Mucosa of descending colon (tissue), 3 donors: ENCODE results near the gene MLLT1. TPM values are rescaled to one million over a fixed set of nuclear protein-coding genes. Genes with fewer than 3 reads are reported as not detected.
"Not testable (repeated sequence)": the region's sequence is repeated elsewhere in the genome, so short reads cannot be mapped to it uniquely, and the experiment has no call there.

ENCODE experiments used
- ATAC-seq: fragments of 200-7000 bp; cut with Tn5 transposase; one replicate; pipeline ENCODE4 v1.9.1; 2020; ENCODE audit warnings: mild to moderate bottlenecking, moderate library complexity
- DNase-seq, 3 donors: peaks; one replicate each; pipeline ENCODE4 v3.0.0-alpha.2; 2020
- H3K36me3 ChIP-seq: fragments of 200-600 bp; one replicate; pipeline ENCODE4 v1.8.0; 2021; ENCODE audit warnings: low read depth, mild to moderate bottlenecking
- H3K4me1 ChIP-seq: fragments of 200-600 bp; one replicate; pipeline ENCODE4 v1.8.0; 2021; ENCODE audit warnings: low read depth, mild to moderate bottlenecking
- H3K4me3 ChIP-seq: fragments of 200-600 bp; one replicate; pipeline ENCODE4 v1.8.0; 2021; ENCODE audit warnings: mild to moderate bottlenecking
- H3K9me3 ChIP-seq: fragments of 200-600 bp; one replicate; pipeline ENCODE4 v1.8.0; 2021; ENCODE audit warnings: mild to moderate bottlenecking
- intact Hi-C, 2 donors: fragments of 100-400 bp; cut with DNase I in 1 of 2; cut with micrococcal nuclease in 1 of 2; formaldehyde crosslinking; loops; one replicate each; pipeline versions ENCODE4 v1.11.0 to v1.11.1; 2022; cut with DNase I, micrococcal nuclease
- total RNA-seq, 3 donors: library from RNA; stranded (reverse); fragmentation: NEBNext Ultra II Directional in 2 of 3; extraction: Animal tissue kit (Norgen Biotek cat#: 25700) in 2 of 3; gene quantifications; one replicate each; pipeline versions ENCODE4 v1.2.1 to v1.2.4, GENCODE V29; 2021 to 2023
- TF ChIP-seq, protein P1 (sequence below): fragments of 200-600 bp; IDR thresholded peaks from one replicate; pipeline ENCODE4 v1.8.0; 2022; ENCODE audit warnings: antibody characterized with exemption, mild to moderate bottlenecking
- donor health status: DM: no; HTN: no; CAD: no; lungs with moderate emphysema.
- donor health status: DM: no; HTN: no; CAD: no.
- donor health status: DM: no; HTN: yes; CAD: no.

The MLLT1 gene
- total RNA-seq, 3 donors from 2014 or later = 32.5 to 75.3 (median 33.7) TPM

- DNase-seq = no peak
- Histone ChIP-seq H3K36me3 (no peaks in the 10 kb centered on the region), H3K4me1 (no peaks in the 10 kb centered on the region), H3K9me3 (peaks cover 22% of the 10 kb centered on the region), H3K4me3 (no peak overlapping the region)
- ATAC-seq = no peak
- TF ChIP-seq, protein P1, sequence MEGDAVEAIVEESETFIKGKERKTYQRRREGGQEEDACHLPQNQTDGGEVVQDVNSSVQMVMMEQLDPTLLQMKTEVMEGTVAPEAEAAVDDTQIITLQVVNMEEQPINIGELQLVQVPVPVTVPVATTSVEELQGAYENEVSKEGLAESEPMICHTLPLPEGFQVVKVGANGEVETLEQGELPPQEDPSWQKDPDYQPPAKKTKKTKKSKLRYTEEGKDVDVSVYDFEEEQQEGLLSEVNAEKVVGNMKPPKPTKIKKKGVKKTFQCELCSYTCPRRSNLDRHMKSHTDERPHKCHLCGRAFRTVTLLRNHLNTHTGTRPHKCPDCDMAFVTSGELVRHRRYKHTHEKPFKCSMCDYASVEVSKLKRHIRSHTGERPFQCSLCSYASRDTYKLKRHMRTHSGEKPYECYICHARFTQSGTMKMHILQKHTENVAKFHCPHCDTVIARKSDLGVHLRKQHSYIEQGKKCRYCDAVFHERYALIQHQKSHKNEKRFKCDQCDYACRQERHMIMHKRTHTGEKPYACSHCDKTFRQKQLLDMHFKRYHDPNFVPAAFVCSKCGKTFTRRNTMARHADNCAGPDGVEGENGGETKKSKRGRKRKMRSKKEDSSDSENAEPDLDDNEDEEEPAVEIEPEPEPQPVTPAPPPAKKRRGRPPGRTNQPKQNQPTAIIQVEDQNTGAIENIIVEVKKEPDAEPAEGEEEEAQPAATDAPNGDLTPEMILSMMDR = no peak
- intact Hi-C loops = loop anchor here in 1 of 2 donors (5.0 kb wide), 1 partner anchor 80 kb away; no protein-coding TSS in a partner anchor
Measured at GRCh38 chr19:6297202-6297601, 17.4 kb upstream of the MLLT1 start.

GRCh38 chr19:6292006-6292405 is 12.2 kb upstream of the MLLT1 start:
- TF ChIP-seq, protein P1 = no peak
- Histone ChIP-seq H3K9me3 (peaks cover 65% of the 10 kb centered on the region), H3K4me3 (no peak overlapping the region), H3K36me3 (no peaks in the 10 kb centered on the region), H3K4me1 (no peaks in the 10 kb centered on the region)
- no peak for DNase-seq
- intact Hi-C loops = no loop called here
- no peak for ATAC-seq

GRCh38 chr19:6288737-6289136 is 9.0 kb upstream of the MLLT1 start:
- no peak overlapping the region for H3K4me3 ChIP-seq
- ATAC-seq = no peak
- H3K36me3 ChIP-seq = no peaks in the 10 kb centered on the region
- intact Hi-C loops = loop anchor here in 1 of 2 donors (5.0 kb wide), 1 partner anchor 66 kb away; no protein-coding TSS in a partner anchor
- no peak for DNase-seq
- H3K4me1 ChIP-seq = no peaks in the 10 kb centered on the region
- H3K9me3 ChIP-seq = peaks cover 74% of the 10 kb centered on the region
- TF ChIP-seq, protein P1 = no peak

GRCh38 chr19:6287269-6287885 is 7.6 kb upstream of the MLLT1 start:
- Histone ChIP-seq H3K9me3 (peaks cover 60% of the 10 kb centered on the region), H3K36me3 (no peaks in the 10 kb centered on the region), H3K4me3 (no peak overlapping the region), H3K4me1 (no peaks in the 10 kb centered on the region)
- ATAC-seq (no peak), DNase-seq (no peak)
- intact Hi-C loops = loop anchor here in 1 of 2 donors (5.0 kb wide), 1 partner anchor 65 kb away; no protein-coding TSS in a partner anchor
- TF ChIP-seq, protein P1 = no peak

GRCh38 chr19:6286676-6287075 is 6.9 kb upstream of the MLLT1 start:
- Histone ChIP-seq H3K4me1 (no peaks in the 10 kb centered on the region), H3K36me3 (no peaks in the 10 kb centered on the region), H3K9me3 (peaks cover 53% of the 10 kb centered on the region), H3K4me3 (no peak overlapping the region)
- ATAC-seq = no peak
- intact Hi-C loops = loop anchor here in 1 of 2 donors (5.0 kb wide), 1 partner anchor 64 kb away; no protein-coding TSS in a partner anchor
- TF ChIP-seq, protein P1 = no peak
- no peak for DNase-seq

DNA sequence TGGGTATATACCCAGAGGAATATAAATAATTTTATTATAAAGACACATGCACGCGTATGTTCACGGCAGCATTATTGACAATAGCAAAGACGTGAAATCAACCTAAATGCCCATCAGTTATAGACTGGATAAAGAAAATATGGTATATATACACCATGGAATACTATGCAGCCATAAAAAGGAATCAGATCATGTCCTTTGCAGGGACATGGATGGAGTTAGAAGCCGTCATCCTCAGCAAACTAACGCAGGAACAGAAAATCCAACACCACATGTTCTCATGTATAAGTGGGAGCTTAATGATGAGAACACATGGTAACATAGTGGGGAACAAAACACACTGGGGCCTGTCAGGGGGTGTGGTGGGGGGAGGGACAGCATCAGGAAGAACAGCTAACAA is 2.6 kb upstream of the MLLT1 start:
- H3K4me3 ChIP-seq, H3K36me3 ChIP-seq, DNase-seq, ATAC-seq, intact Hi-C loops: not testable (repeated sequence)
- peaks cover 13% of the 10 kb centered on the region for H3K4me1 ChIP-seq
- peaks cover 19% of the 10 kb centered on the region for H3K9me3 ChIP-seq
